Measurements from ENCODE around the gene NRGN.

GRCh38 chr11:124760205-124760652 lies 20.5 kb downstream of the NRGN start:
- TF ChIP-seq, protein P1, sequence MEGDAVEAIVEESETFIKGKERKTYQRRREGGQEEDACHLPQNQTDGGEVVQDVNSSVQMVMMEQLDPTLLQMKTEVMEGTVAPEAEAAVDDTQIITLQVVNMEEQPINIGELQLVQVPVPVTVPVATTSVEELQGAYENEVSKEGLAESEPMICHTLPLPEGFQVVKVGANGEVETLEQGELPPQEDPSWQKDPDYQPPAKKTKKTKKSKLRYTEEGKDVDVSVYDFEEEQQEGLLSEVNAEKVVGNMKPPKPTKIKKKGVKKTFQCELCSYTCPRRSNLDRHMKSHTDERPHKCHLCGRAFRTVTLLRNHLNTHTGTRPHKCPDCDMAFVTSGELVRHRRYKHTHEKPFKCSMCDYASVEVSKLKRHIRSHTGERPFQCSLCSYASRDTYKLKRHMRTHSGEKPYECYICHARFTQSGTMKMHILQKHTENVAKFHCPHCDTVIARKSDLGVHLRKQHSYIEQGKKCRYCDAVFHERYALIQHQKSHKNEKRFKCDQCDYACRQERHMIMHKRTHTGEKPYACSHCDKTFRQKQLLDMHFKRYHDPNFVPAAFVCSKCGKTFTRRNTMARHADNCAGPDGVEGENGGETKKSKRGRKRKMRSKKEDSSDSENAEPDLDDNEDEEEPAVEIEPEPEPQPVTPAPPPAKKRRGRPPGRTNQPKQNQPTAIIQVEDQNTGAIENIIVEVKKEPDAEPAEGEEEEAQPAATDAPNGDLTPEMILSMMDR (IDR thresholded peaks at IDR 0.05) = no peak
- TF ChIP-seq POLR2AphosphoS5 (IDR thresholded peaks at IDR 0.05) = no peak

Measured in stomach (tissue), 4 donors.